Right kidney (tissue), 9 donors: ENCODE results near the gene ARL6.

Source experiments
- DNase-seq: peaks from one replicate; pipeline ENCODE4 v3.0.0-alpha.2; 2016
- long read RNA-seq, 8 donors: transcript quantifications; one replicate each; lab custom pipeline, GENCODE V29; 2026

Gene ARL6, protein sequence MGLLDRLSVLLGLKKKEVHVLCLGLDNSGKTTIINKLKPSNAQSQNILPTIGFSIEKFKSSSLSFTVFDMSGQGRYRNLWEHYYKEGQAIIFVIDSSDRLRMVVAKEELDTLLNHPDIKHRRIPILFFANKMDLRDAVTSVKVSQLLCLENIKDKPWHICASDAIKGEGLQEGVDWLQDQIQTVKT
- long read RNA-seq, donor 1, full-length matches to known transcripts: 1 of 1 reads
- long read RNA-seq, donor 1, partial matches to known transcripts: 0 of 1 reads
- long read RNA-seq, donor 1, other reads (novel, unspliced or antisense): 0 of 1 reads
- long read RNA-seq, donor 2, full-length matches to known transcripts: 3 of 3 reads
- long read RNA-seq, donor 2, partial matches to known transcripts: 0 of 3 reads
- long read RNA-seq, donor 2, other reads (novel, unspliced or antisense): 0 of 3 reads
- long read RNA-seq, donor 3, full-length matches to known transcripts: 1 of 1 reads
- long read RNA-seq, donor 3, partial matches to known transcripts: 0 of 1 reads
- long read RNA-seq, donor 3, other reads (novel, unspliced or antisense): 0 of 1 reads
- long read RNA-seq, donor 4, full-length matches to known transcripts: 4 of 4 reads
- long read RNA-seq, donor 4, partial matches to known transcripts: 0 of 4 reads
- long read RNA-seq, donor 4, other reads (novel, unspliced or antisense): 0 of 4 reads
- long read RNA-seq, donor 5, full-length matches to known transcripts: 1 of 1 reads
- long read RNA-seq, donor 5, partial matches to known transcripts: 0 of 1 reads
- long read RNA-seq, donor 5, other reads (novel, unspliced or antisense): 0 of 1 reads
- long read RNA-seq, donor 6, full-length matches to known transcripts: 4 of 4 reads
- long read RNA-seq, donor 6, partial matches to known transcripts: 0 of 4 reads
- long read RNA-seq, donor 6, other reads (novel, unspliced or antisense): 0 of 4 reads
- long read RNA-seq, donor 7, full-length matches to known transcripts: 3 of 3 reads
- long read RNA-seq, donor 7, partial matches to known transcripts: 0 of 3 reads
- long read RNA-seq, donor 7, other reads (novel, unspliced or antisense): 0 of 3 reads
- long read RNA-seq, donor 8, full-length matches to known transcripts: 2 of 2 reads
- long read RNA-seq, donor 8, partial matches to known transcripts: 0 of 2 reads
- long read RNA-seq, donor 8, other reads (novel, unspliced or antisense): 0 of 2 reads

DNA sequence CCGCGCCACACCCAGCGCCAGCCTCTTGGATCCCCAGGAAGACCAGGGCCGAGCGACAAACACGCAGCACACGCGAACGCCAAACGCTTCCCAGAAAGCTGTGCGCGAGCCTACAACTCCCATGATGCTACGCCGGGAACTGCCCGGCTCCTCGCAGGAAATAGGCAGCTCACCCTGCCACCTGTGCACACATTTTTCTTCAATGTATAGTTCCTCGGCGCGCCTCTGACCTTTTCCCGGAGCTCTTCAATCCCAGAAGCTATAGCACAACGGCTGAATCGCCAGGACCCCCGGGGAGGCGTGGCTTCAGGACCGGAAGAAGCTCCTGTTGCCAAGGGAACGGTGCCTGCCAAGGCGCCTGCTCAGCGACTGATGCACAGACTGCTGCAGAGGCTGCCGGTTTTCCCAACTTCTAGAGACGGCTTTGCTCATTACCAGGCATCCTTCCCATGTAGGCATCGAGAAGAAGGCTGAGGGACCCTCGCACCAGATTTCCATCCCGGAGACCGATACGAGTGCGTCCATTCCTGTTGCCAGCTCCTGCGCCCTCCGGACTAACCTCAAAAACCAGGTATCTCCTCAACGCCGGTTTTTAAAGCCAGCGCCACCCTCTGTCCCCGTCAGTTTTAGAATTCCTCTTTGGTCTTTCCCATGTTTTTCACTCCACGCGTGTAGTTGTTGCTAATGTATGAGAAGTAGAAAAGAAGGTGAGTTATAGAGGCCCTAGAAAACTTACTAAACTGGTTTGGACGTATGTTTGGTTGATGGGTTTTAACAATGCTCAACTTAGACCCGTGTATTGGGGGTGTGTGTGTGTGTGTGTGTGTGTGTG lies at the start of gene ARL6:
Gene ARL6, plus strand, starts transcription at position 352 of the 832 bp plus-strand sequence. CDS start 3,350 bp downstream, outside the sequence.
- DNase-seq: peak; percentile 98

DNA sequence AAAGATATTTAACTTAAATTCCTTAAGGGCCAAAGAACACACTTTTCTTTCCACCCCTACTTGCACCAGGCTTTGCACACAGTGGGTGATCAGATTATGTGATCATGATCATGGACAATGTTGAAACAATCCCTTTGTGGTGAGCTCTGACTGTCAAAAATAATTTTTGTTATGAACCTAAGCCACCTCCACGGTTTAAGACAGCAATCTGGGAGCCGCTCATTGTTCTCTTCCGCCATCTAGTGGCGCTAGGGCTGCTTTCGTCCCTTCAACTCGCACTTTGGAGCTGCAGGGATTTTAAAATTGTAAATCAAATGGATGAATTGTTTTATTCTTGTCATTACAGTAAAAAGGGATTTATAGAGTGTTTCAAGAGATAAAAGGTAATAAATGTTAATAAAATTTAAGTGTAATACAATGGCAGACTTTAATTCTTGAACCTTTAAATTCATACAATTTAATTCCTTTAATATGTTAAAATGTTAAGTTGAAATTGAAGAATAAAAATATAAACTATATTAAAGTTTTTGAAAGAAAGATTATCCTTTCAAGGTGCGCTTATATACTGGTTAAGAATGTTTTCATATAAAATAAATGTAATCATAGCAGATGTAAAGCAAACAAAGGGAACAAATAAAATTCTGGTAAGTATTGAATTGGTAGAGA lies 45.3 kb upstream of the ARL6 start:
- DNase-seq: peak; percentile 31

DNA sequence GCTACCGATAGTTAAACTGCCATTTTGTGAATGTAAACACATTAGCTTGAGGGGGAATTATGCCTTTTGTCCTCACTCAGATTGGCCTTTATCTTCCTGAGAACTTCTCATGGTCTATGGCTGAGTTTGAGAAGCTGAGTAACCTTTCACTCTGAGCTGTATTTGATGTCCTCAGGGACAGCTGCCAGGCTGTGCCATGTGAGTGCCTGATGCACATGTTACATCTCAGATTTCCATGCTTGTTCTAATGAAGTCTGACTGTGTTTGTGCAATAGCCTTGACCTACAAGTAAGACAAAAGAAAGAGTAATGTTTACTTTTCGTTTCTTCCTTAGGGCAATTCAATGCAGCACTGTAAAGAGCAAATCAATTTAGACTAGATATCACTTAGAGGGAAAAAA lies 44.1 kb upstream of the ARL6 start:
- DNase-seq: no peak

DNA sequence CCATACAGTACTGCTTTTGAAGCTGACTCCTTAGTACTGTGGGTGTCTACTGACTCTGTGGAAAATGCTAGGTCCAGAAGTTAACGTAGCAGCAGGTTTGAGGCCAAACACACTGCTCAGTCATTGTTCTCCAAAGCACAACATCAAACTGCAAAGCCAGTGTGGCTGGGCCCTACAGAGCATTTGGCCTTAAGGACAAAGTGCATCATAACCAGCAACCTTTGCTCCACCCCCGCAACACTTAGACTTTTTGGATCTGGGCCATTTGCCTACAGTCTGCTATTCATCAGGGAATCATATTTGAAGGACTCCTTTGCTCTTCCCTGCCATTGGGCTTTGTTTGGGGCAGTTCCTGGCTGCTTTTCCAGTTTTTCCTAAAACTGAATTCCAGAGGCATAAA lies 43.1 kb upstream of the ARL6 start:
- DNase-seq: no peak

DNA sequence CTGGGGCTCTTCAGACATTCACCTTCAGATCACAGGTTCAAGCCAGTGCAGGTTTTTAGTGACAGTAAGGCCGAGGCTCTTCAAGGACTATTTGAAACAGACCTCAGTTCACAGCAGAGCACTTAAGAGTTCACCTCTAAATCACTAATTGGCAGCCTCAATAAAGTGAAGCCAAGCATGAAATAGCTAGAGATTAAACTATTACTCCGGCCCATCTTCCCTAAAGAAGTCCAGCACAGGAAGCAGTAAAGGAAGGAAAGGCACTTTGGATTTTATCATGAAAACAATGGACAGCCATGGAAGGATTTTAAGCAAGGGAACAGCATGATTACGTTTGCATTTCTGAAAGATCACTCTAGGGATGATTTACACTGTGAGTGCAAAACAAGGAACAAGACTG lies 27.6 kb upstream of the ARL6 start:
- peak; percentile 16 for DNase-seq

DNA sequence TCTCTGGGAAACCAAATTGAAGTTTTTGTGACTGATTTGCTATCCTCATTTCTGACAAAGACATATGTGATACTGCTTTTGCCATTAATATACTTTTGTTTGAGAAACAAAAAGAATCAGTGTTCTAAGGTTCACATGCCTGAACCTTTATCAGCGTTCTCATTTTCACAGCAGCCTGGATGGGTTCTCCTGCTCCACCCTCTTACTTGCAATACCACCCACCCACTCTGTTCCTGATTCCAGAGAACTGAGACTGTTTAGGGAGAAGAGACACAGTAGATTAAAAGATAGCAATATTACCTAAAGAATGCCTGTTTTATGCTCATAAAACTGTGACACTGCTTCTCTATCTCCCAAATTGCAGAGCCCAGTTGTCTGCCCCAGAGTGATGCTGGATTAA lies 25.8 kb upstream of the ARL6 start:
- DNase-seq: no peak

DNA sequence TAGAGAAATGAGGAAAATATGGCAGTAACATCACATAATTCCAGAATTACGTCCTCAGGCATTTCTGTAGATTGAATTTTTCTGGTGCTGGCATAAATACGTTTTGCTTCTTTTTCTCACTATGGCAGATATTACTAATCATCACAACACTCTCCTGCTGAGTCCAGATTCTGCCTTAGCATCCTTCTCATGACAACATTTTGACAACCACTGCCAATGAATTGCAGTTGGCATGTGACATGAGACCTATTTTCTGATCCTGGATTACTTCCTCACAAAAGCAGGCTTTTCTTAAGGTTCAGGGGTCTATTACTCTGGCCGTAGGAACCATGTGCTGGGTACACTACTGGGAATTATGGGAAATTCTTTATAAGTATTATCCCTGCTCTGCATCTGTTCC lies 22.5 kb upstream of the ARL6 start:
- no peak for DNase-seq

DNA sequence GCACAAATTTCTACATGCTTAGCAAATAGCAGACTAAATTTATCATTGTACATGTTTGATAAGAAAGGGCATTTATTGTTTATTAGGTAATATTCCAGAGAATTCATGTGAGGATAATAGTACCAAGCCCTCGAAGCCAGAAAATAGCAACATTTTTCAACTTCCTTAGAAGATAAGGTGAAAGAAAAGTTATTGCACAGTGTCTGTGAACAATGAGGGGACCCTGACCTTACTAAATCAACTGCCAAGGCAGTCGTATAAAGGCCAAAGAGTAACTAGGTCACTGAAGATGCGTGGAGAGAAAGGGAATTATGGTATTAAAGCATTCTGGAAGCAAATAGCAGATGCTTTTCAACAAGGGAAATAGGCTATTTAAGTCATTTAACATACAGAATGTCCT lies 20.3 kb upstream of the ARL6 start:
- DNase-seq: no peak

DNA sequence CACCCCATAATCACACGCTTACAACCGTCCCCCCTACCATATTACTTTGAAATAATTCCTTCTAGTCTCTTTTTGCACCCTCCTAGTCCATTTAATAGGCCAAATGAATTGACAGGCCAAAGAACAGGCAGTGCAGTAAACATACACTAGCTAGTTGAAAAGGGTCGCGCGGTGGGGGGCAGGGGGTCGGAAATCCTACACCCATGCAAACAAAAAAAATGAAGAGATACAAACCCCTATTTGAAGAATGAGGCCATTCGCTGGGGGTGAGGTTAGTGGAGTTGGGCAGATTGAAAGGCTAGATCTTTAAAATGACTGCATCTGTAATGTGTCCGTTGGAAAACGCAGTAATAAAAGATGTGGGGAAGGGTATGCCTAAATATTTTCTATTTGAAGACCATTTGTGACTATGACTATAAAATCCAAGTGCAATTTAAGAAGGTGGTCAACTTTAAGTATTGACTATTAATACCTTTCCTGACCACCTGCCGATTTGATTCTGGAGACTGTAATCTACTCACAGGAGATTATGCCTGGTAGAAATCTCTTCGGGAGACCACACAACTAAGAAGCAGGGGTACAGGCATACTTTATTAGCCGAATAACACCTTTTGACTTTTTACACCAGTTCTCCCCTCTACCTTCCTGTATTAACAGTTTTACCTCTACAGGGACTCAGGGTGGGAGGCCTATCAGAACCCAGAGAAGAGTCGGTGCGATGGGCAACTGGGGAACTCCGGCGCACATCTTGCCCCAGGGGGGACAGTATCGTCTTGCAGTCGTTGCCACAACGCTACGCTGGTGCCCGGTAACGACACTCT lies 762 bp upstream of the ARL6 start:
- DNase-seq: peak; percentile 32

DNA sequence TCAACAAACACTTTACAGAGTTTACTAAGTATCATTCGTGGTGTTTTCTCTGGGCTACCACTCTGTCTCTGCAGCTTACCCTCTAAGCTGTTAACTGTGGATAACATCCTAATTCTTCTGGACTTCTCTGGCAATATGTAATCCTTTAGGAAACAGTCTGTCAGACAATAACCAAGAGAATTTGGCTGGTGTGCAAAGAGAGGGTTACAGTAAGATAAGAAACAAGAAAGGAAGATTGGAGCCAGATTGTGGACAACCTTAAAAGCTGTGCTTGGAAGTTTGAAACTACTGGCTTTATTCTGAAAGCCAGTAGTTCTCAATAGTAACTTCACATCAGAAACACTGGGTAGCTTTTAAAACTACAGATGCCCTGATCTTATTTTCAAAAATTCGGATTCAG lies 778 bp downstream of the ARL6 start:
- no peak for DNase-seq

DNA sequence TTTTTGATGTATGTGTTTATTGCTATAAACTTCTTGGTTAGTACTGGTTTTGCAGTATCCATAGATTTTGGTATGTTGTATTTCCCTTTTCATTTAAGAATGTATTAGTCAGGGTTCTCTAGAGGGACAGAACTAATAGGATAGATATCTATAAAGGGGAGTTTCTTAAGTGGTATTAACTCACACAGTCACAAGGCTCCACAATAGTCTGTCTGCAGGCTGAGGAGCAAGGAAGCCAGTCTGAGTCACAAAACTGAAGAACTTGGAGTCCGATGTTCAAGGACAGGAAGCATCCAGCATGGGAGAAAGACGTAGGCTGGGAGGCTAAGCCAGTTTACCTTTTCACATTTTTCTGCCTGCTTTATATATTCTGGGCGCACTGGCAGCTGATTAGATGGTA lies 8.4 kb downstream of the ARL6 start:
- no peak for DNase-seq

DNA sequence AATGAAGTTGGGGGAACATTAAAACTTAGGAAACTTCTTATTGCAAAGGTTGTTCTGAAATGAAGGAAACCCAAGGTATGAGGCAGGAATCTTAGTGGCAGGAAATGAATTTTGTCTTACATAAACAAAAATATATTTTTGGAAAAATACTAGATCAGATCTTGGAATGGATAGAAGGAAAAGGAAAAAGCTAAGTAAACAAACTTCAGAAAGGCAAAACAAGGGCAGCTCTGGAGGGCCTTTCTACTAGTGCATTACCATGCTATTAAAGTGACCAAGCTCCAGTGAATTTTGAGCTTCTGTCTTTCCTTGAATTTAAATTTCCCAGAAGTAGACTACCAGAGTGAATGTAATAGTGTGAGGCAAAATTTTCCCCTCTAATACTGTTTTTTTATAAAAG lies 13.6 kb downstream of the ARL6 start:
- DNase-seq: no peak

DNA sequence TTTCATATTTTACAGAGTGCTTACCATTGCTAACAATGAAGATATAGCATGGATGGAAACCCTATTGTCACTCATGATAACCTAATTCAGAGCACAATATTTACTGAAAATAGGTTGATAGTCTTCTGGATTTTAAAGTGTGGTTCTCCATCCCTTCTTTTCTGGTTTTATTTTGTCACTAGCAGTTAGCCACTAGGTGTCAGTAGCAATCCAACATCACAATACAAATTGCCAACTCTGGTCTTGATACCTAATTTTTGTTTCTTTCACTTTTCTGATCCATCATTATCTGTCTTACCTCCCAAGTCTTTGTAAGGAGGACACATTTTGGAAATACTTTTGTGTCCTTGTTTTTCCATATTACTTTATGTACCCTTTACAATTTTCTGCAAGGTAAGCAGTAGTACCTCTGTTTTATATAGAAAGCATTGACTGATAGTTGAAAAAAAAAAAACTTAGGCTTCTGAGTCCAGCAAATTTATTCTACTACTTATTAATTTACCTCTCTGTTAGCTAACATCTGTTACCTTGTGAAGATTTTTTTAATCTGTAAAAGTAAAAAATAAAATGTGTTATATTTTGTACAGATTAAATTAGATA lies 29.0 kb downstream of the ARL6 start:
- no peak for DNase-seq

DNA sequence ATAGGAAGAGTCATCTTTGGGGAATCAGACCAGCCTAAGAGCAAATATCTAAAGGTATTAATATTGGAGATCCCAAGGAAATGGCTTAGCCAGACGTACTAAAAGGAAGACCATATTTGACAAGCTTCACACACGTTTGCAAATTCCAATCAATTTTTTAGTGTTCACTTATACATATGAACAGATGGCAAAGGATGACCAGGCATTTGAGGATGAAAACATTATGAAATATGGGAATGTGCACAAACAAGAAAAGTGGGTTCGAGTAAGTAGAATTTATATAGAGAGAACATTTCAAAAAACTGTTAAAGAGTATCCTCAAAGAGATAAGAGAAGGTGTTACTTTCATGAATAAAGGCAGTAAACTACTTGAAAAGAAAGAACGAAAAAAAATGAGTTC lies 31.4 kb downstream of the ARL6 start:
- DNase-seq: no peak

DNA sequence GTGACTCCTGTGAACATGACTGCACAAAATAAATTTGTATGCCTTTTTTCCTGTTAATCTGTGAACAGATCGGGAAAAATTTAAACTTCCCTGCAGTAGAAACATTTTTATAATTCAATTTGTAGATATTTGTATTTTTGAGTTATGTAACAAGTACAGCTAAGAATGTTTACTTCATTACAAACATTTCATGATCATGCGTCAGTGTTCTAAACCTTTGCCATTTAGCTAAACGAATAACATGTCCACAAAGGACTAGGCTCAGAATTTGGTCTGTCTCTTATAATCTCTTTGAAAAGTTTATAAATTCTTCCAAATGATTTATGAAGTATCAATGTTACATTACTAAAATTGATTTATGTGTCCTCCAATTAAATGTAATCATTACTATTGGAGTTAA lies 39.9 kb downstream of the ARL6 start:
- DNase-seq: no peak

DNA sequence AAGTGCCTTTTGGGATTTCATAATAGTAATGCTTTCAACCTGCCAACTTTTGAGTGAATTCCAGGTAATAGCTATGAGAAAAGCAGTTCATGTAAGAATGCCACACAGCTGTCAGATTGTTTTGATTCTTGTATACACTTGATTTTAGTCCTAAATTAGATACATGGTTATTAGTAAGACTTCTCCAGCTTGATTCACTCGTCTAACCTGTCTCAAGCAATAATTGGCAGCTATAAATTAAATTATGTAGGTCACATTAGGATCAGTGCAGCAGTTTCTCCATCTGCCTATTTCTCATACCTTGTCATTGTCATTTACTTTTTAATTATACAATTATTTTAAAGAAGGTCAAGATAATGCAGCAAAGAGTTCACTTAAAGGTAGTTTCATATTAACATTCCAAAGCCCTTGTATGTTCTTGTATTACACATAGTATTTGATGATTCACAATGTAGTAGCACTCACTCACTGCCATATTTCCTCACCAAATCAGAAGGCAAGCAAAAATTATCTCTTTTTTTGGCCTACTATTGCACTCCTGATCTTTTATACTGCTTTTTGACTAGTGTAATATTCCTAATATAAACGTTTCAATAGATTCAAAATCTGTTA lies 46.3 kb downstream of the ARL6 start:
- DNase-seq: no peak

DNA sequence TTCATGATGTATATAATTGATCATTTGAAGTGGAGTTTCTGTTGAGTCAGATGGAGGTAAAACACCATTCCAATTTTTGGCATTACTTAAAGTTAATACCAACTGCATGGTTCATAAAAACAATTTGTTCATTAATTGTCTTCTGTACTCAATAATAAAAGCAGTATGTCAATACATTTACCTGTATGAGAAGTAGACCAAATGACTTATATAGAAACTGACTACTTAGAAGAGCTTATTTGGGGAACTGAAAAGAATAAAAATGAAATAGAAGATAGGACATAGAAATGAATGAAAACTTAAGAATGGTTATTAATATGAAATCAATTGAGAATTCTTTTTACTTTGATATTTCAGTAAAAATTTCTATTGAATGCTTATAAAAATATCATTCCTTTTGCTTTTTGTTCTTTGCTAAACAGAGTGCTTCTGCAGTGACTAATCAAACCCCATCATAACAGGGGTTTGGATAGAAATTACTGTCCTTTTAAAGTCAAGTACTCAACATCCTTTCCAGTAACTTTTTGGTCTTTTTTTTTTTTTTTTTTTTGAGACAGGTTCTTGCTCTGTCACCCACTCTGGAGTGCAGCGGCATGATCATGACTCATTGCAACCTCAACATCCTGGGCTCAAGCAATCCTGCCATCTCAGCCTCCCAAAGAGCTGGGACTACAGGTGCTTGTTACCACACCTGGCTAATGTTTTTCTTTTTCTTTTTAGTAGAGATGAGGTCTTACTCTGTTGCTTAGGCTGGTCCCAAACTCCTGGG lies 50.8 kb downstream of the ARL6 start:
- no peak for DNase-seq

DNA sequence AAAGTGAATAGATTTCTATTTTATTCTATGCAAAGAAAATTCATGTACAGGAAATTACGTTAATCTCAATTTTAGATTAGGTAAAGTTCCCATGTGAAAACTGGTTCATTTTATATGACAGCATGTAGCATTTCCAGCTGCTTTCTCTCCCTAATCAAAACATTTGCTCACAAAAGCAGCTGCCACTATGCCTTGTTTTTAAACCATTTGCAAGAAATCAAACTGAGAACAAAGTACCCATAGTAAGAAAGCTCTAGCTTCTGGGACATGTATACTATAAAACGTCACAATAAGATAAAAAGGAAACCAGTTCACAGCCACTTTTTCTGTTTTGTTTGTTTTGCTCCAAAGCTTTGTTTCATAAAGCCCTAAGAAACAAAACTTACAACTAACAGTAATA lies 52.3 kb downstream of the ARL6 start:
- DNase-seq: no peak

DNA sequence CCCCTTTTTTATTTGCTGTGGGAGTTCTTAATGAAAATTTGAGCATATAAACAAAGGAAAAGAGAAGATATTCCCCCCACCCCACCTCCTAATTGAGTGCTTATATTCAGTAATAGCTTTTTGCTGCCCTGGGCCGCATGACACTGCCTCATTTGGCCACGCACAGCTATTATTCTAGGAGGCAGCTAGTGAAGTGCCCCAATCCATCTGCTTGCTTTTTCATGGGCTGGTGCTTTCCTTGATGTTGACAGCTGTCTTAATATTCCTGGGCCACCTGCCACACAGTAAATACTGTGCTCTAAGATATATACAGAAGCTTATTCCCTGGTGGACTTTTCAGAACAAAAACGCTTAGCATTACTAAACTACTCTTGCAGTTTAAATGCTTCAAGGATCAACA lies 53.4 kb downstream of the ARL6 start:
- DNase-seq: no peak
